HepG2 (cell line): ENCODE measurements around the gene SRSF7. TPM values are rescaled to one million over a fixed set of nuclear protein-coding genes. Genes with fewer than 3 reads are reported as not detected.
A peak's percentile ranks its signal among the peaks of the same experiment; 100 is the strongest.

ENCODE experiments used
- ATAC-seq: fragments of 200-7000 bp; cut with Tn5 transposase; 3 replicates; pipeline ENCODE4 v1.9.1; 2020; ENCODE audit warnings: mild to moderate bottlenecking, moderate library complexity
- BruUV-seq: library from RNA; stranded (reverse); fragments of 400-500 nt; replicated peaks from 2 replicates; lab custom pipeline; 2021; lab: Mats Ljungman, UMichigan
- CTCF ChIA-PET: fragments of 300-600 bp; formaldehyde crosslinking; extraction: SDS; loops from one replicate; lab custom pipeline; 2021; ENCODE audit warnings: low total read pairs, inconsistent platforms, low intra/inter-chr PET ratio; lab: Yijun Ruan, JAX
- POLR2A ChIA-PET: fragments of 350-600 bp; sonication (Branson Sonifier 250); formaldehyde crosslinking; loops from one replicate; lab custom pipeline; 2020; ENCODE audit warnings: antibody characterized with exemption, inconsistent platforms; lab: Yijun Ruan, JAX
- DNase-seq: peaks from one replicate; pipeline ENCODE4 v3.0.0-alpha.2; 2015; ENCODE audit warnings: low spot score
- FAIRE-seq: peaks from 3 replicates; lab custom pipeline; 2011; peaks lifted over from hg19 to GRCh38; lab: Jason Lieb, UNC
- H2AFZ ChIP-seq: one replicate; pipeline ENCODE4 v1.6.1; 2011; ENCODE audit warnings: low read length, inconsistent platforms
- H3K27ac ChIP-seq: fragments of 300-600 bp; 3 replicates; pipeline ENCODE4 v1.8.0; 2011; ENCODE audit warnings: mixed run types, mild to moderate bottlenecking, mixed read lengths, low read length, inconsistent platforms; ENCODE audit not compliant: insufficient read depth; ENCODE audit errors: extremely low read length
- H3K27me3 ChIP-seq, 2 experiments: fragments of 200-600 bp in 1 of 2; 2 replicates in 1 of 2; 3 replicates in 1 of 2; pipeline versions ENCODE4 v1.6.0 to v1.8.0; 2011; ENCODE audit warnings: low read length in 2 of 2, mild to moderate bottlenecking in 2 of 2, moderate library complexity in 2 of 2, inconsistent platforms in 1 of 2; ENCODE audit not compliant: insufficient read depth in 2 of 2, control insufficient read depth in 1 of 2
- H3K36me3 ChIP-seq, 2 experiments: fragments of 200-600 bp in 1 of 2; replicated peaks in 1 of 2; 2 replicates in 1 of 2; 3 replicates in 1 of 2; pipeline versions ENCODE4 v1.5.1 to v1.8.0; 2011; ENCODE audit warnings: low read length in 2 of 2, inconsistent platforms in 1 of 2; ENCODE audit not compliant: insufficient read depth in 2 of 2, control insufficient read depth in 1 of 2
- H3K4me1 ChIP-seq: 2 replicates; pipeline ENCODE4 v1.5.1; 2012; ENCODE audit warnings: low read length, inconsistent platforms; ENCODE audit not compliant: insufficient read depth
- H3K4me2 ChIP-seq: 2 replicates; pipeline ENCODE4 v1.6.0; 2011; ENCODE audit warnings: low read depth, low read length, inconsistent platforms
- H3K4me3 ChIP-seq, 3 experiments: fragments of 200-600 bp in 1 of 3; sonication (generic), shearing (Covaris generic) in 1 of 3; replicated peaks in 1 of 3; 2 replicates each; pipeline ENCODE4 v1.5.1; 2011 to 2016; ENCODE audit warnings: low read length in 3 of 3, inconsistent platforms in 2 of 3, low read depth in 2 of 3, mild to moderate bottlenecking in 2 of 3, control low read depth in 1 of 3, mixed read lengths in 1 of 3; ENCODE audit not compliant: insufficient read depth in 1 of 3
- H3K79me2 ChIP-seq: one replicate; pipeline ENCODE4 v1.6.1; 2011; ENCODE audit warnings: low read length, inconsistent platforms; ENCODE audit not compliant: insufficient read depth
- H3K9ac ChIP-seq: 2 replicates; pipeline ENCODE4 v1.6.0; 2011; ENCODE audit warnings: mild to moderate bottlenecking, low read depth, low read length, inconsistent platforms; ENCODE audit not compliant: insufficient read depth
- H3K9me3 ChIP-seq: 2 replicates; pipeline ENCODE4 v1.5.1; 2012; ENCODE audit warnings: mild to moderate bottlenecking, low read length
- H4K20me1 ChIP-seq: 2 replicates; pipeline ENCODE4 v1.6.0; 2011; ENCODE audit warnings: inconsistent platforms, mild to moderate bottlenecking, low read length, moderate library complexity; ENCODE audit not compliant: insufficient read depth
- FOXM1 ChIP-seq: sonication (generic); formaldehyde crosslinking; IDR thresholded peaks from 2 replicates; pipeline ENCODE4 v1.5.0; 2020; ENCODE audit warnings: missing genetic modification reagents
- MEIS2 ChIP-seq: sonication (generic); formaldehyde crosslinking; IDR thresholded peaks from 2 replicates; pipeline ENCODE4 v1.9.0; 2021; ENCODE audit warnings: mild to moderate bottlenecking, missing genetic modification reagents
- MXD1 ChIP-seq: sonication (generic); formaldehyde crosslinking; IDR thresholded peaks from 2 replicates; pipeline ENCODE4 v1.4.0; 2020; ENCODE audit warnings: mild to moderate bottlenecking, missing genetic modification reagents
- NONO ChIP-seq, 2 experiments: fragments of 450-650 bp in 1 of 2; sonication (generic) in 1 of 2; formaldehyde crosslinking in 1 of 2; IDR thresholded peaks in 1 of 2; conservative IDR thresholded peaks in 1 of 2; 2 replicates each; pipeline versions ENCODE4 v1.6.1 to v1.8.0; 2017 to 2022; ENCODE audit warnings: mild to moderate bottlenecking in 1 of 2, missing genetic modification reagents in 1 of 2, moderate library complexity in 1 of 2
- RNF2 ChIP-seq: fragments of 450-650 bp; conservative IDR thresholded peaks from 2 replicates; pipeline ENCODE4 v1.6.1; 2016; ENCODE audit warnings: low read depth
- ZHX2 ChIP-seq, 2 experiments: sonication (generic) in 1 of 2; formaldehyde crosslinking in 1 of 2; IDR thresholded peaks; 2 replicates each; pipeline versions ENCODE4 v1.6.1 to v1.9.0; 2014 to 2022; ENCODE audit warnings: antibody characterized with exemption in 1 of 2, borderline replicate concordance in 1 of 2, inconsistent platforms in 1 of 2, low read depth in 1 of 2, missing genetic modification reagents in 1 of 2
- ZNF512B ChIP-seq: sonication (generic); formaldehyde crosslinking; IDR thresholded peaks from 2 replicates; pipeline ENCODE4 v1.5.1; 2020; ENCODE audit warnings: missing genetic modification reagents, mild to moderate bottlenecking, borderline replicate concordance
- ZNF556 ChIP-seq: sonication (generic); formaldehyde crosslinking; IDR thresholded peaks from 2 replicates; pipeline ENCODE4 v1.4.0; 2020; ENCODE audit warnings: mild to moderate bottlenecking, missing genetic modification reagents, borderline replicate concordance
- ZNF557 ChIP-seq: sonication (generic); formaldehyde crosslinking; IDR thresholded peaks from 2 replicates; pipeline ENCODE4 v1.4.0; 2020; ENCODE audit warnings: missing genetic modification reagents
- ZSCAN21 ChIP-seq: sonication (generic); formaldehyde crosslinking; IDR thresholded peaks from 2 replicates; pipeline ENCODE4 v1.8.0; 2022; ENCODE audit warnings: mild to moderate bottlenecking, missing genetic modification reagents, moderate library complexity, borderline replicate concordance
- ZSCAN25 ChIP-seq: sonication (generic); formaldehyde crosslinking; IDR thresholded peaks from 2 replicates; pipeline ENCODE4 v1.8.0; 2022; ENCODE audit warnings: mild to moderate bottlenecking, missing genetic modification reagents
- WGBS: methylation state at CpG from one replicate; pipeline ENCODE4 v1.1.6; 2017; ENCODE audit warnings: low lambda C conversion rate; 5-methylcytosine and 5-hydroxymethylcytosine counted together
- in situ Hi-C: cut with HindIII; loops from 2 replicates; pipeline ENCODE4 v1.10.0; 2017; ENCODE audit warnings: low pct_unique_long_range_greater_than_20kb; ENCODE audit not compliant: extremely low pct_ligation_motif_present
- intact Hi-C: fragments of 100-400 bp; cut with micrococcal nuclease; formaldehyde crosslinking; loops from one replicate; pipeline ENCODE4 v1.10.0; 2022; ENCODE audit not compliant: unreplicated experiment
- polyA plus RNA-seq, 8 experiments: library from polyadenylated mRNA; depleted of rRNA in 3 of 8; stranded (reverse) in 7 of 8; unstranded in 1 of 8; fragments of >200 nt; fragmentation: Illumina TruSeq in 4 of 8; extraction: Trizol in 4 of 8; gene quantifications; 2 replicates each; pipeline versions ENCODE4 v1.2.1 to v1.2.3, GENCODE V29; 2011 to 2016; ENCODE audit warnings: low read depth in 4 of 8, missing spikeins in 1 of 8, mixed read lengths in 1 of 8; ENCODE audit not compliant: insufficient read depth in 1 of 8
- total RNA-seq, 5 experiments: library from RNA; depleted of rRNA; stranded (reverse); fragments of >200 nt; fragmentation: Illumina TruSeq; extraction: Trizol; gene quantifications; 2 replicates each; pipeline ENCODE4 v1.2.3, GENCODE V29; 2016; ENCODE audit warnings: low read depth in 1 of 5

The SRSF7 gene
- total and polyA plus RNA-seq, 2 of the 13 experiments (the other 11 are each of a cell fraction or from before 2014, with no cell fraction given), result 172 to 275 TPM

DNA sequence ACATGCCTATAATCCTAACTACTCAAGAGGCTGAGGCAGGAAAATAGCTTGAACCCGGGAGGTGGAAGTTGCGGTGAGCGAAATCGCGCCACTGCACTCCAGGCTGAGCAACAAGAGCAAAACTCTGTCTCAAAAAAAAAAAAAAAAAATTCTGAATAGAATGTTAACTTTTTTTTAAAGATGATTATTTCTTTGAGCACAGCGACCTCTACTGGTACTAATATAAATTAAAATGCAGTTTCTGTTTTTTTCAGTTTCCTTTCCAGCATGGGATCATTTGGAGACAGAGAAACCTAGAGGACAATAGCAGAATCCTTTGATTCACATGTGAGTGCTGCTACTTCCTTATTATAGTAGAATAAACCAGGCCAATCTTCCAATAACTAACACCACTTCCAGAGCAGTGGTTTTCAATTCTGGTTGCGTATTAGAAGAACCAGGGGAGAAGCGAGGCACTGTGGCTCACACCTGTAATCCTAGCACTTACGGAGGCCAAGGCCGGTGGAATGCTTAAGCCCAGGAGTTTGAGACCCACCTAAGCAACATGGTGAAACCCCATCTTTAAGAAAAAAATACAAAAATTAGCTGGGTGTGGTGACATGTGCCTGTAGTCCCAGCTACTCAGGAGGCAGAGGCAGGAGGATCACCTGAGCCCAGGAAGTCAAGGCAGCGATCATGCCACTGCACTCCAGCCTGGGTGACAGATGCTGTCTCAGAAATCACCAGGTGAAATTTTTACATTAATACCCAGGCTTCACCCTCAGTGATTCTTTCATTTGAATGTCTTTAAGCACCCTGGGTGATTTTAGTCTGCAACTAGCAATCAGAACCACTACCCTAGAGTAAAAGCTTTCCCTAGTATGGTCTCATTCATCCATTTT lies 10.1 kb downstream of the SRSF7 start:
- FAIRE-seq, result peak; percentile 4
- CTCF ChIA-PET, result interaction anchor here (0.8 to 3.0 kb wide), 6 partner anchors 138 to 205 kb away, joined by 3 to 17 read pairs (median 6); partner anchors contain the start of gene HNRNPLL
- in situ Hi-C loops, result loop anchor here (25.0 kb wide), 1 partner anchor 429 kb away; no protein-coding TSS in a partner anchor
- no peak for TF ChIP-seq ZSCAN21 (CRISPR knock-in tag)
- no peak for TF ChIP-seq MXD1 (CRISPR knock-in tag)
- TF ChIP-seq MEIS2 (CRISPR knock-in tag), result no peak
- no peak for TF ChIP-seq ZHX2 (IDR thresholded peaks at IDR 0.05; ENCODE audit: low read depth)
- TF ChIP-seq ZHX2 (CRISPR knock-in tag; IDR thresholded peaks at IDR 0.05; ENCODE audit: borderline replicate concordance), result no peak
- TF ChIP-seq ZNF557 (CRISPR knock-in tag), result no peak
- no peak for TF ChIP-seq NONO (IDR thresholded peaks at IDR 0.05)
- no peak for TF ChIP-seq NONO (CRISPR knock-in tag; conservative IDR thresholded peaks at IDR 0.05)
- no peak for TF ChIP-seq RNF2
- TF ChIP-seq ZNF556 (CRISPR knock-in tag), result no peak
- no peak for TF ChIP-seq ZNF512B (CRISPR knock-in tag)
- TF ChIP-seq FOXM1, result no peak
- TF ChIP-seq ZSCAN25 (CRISPR knock-in tag), result no peak

More for the DNA sequence above, 10.1 kb downstream of the SRSF7 start:
- Histone ChIP-seq H3K9me3 (no peaks in the 10 kb centered on the region), H3K4me1 (peaks cover 57% of the 10 kb centered on the region), H3K9ac (peak overlapping the region; percentile 28; the same call in 1 of the 2 replicates), H3K27ac (peak overlapping the region; percentile 71), H3K4me3 (peak overlapping the region in 1 of 3 experiments; percentile 10; a peak in 2 of 6 replicates), H3K79me2 (peaks cover 20% of the 10 kb centered on the region), H3K36me3 (peaks cover 9 to 33% of the 10 kb centered on the region in 2 experiments), H3K27me3 (no peaks in the 10 kb centered on the region), H4K20me1 (peaks cover 39% of the 10 kb centered on the region), H3K4me2 (peak overlapping the region; percentile 52), H2AFZ (no peak overlapping the region)
- POLR2A ChIA-PET, result interaction anchor here (0.9 to 5.2 kb wide), 3 partner anchors 10 to 200 kb away, joined by 3 to 59 read pairs (median 5); partner anchors contain the start of gene SRSF7
- DNase-seq (peak; percentile 60), ATAC-seq (peak; percentile 39)
- intact Hi-C loops, result loop anchor here (1.0 to 10.0 kb wide), 4 partner anchors 94 to 424 kb away; no protein-coding TSS in a partner anchor
- 73% methylated on average over 11 of the region's 11 CpGs for WGBS
- BruUV-seq, result no TSS peak
